HG02840 (cell line): ENCODE measurements around the gene APCDD1L.
"Not testable (repeated sequence)": the region's sequence is repeated elsewhere in the genome, so short reads cannot be mapped to it uniquely, and the experiment has no call there.

Experiments
- ATAC-seq: cut with Tn5 transposase; IDR thresholded peaks from one replicate; pipeline ENCODE4 v1.9.1; 2021; ENCODE audit warnings: mild to moderate bottlenecking, moderate library complexity, moderate number of reproducible peaks; ENCODE audit not compliant: unreplicated experiment, low FRiP score

The APCDD1L gene

DNA sequence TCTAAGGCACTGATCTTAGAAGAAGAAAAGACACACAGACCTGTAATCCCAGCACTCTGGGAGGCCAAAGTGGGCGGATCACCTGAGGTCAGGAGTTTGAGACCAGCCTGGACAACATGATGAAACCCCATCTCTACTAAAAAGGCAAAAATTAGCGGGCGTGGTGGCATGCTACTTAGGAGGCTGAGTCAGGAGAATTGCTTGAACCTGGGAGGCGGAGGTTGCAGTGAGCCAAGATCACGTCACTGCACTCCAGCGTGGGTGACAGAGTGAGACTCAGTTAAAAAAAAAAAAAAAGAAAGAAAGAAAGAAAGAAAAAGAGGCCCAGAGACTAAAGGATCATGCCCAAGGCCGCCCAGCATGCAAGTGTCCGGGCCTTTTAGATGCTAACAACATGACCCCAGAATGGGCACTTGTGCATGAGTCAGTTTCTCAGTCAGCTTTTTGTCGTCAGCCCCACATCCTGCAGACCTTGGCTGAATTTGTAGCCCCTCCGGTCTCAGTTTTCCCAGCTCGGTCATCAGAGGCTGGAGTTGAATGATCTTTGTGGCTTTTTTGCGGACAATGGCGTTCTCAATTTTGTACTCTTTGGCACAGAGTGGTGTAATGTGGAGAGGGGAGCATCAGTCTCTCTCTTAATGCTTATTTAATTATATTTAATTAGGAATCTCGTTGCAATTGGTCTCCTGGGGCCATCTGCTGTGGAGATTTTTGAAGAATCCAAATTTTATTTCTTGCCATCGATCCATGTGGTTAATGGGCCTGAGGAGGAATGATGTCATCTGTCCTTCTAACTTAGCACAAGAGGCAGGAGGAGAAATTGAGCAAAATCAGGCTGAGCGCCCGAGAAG lies 30.6 kb upstream of the APCDD1L start:
- no peak for ATAC-seq

DNA sequence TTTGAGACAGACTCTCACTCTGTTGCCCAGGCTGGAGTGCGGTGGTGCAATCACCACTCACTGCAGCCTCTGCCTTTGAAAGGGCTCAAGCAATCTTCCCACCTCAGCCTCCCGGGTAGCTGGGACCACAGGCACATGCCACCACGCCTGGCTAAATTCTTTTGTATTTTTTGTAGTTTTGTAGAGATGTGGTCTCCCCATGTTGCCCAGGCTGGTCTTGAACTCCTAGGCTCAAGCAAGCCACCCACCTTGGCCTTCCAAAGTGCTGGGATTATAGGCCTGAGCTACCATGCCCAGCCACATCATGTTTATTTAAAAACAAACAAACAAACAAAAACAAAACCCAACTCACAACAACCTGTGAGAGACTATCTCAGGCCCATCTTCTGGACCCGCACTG lies 29.7 kb upstream of the APCDD1L start:
- no peak for ATAC-seq

DNA sequence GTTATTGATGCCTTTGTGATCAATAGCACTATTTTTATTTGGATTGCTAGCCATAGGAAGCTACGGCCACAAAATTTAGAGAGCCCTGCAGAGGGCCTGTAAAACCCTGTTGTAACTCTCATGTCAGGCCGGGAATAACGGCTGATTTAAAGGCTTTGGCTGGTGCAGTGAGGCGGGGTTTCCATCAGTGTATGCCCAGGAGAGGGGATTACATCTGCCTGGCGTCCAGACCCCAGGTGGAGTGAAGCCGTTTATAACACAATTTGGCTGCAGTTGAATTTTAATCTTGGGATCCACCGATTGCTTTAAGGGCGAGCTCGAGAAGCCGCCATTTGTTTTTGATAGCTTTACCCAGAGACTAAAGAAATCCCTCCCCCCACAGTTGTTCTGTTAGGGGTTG lies 29.1 kb upstream of the APCDD1L start:
- ATAC-seq: no peak

DNA sequence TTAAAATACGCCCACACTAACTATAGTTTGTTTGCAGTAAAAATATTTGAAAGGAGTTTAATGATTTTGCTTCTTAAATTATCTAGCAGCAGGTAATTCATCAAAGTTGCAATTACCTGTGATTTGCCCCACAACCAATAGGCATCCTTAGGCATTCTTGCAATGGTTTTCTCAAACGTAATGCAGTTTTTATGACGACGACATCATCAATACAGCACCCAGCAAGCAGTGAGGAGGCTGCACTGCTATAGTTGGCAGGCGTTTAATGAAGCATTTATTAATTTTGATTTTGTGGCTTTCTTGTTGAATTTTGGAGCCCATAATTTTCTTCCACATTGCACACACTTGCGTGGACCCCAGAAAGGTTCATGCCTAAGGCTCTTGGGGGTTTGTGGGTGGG lies 28.1 kb upstream of the APCDD1L start:
- ATAC-seq: no peak

DNA sequence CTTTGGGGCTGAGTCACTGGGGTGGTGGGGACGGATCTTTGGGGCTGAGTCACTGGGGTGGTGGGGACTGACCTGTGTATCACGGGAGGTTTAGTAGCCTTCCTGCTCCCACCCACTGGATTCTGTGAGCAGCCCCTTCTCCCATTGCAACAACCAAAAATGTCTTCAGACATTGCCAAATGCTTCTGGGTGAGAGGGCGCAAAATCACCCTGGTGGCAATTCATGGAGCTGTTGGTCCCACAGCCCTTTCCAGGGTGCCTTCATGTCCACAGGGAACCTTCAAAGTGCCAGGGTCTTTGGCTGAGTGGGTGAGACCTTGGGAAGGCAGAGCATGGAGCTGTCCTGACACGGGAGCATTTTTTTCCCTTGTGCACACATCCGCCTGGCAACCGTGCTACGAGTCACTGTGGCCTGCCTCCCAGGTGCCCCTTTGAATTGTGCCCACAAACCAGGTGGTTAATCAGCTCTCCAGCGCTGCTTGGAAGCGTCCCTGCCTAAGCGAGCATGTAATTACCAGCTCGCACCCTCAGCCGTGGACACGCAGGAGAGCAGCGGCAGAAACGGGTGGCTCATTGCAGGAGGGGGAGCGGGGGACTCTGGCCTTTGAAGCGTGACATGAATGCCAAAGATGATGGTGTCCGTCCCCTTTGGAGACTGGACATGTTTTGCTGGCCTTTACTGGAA lies 27.4 kb upstream of the APCDD1L start:
- ATAC-seq: no peak

DNA sequence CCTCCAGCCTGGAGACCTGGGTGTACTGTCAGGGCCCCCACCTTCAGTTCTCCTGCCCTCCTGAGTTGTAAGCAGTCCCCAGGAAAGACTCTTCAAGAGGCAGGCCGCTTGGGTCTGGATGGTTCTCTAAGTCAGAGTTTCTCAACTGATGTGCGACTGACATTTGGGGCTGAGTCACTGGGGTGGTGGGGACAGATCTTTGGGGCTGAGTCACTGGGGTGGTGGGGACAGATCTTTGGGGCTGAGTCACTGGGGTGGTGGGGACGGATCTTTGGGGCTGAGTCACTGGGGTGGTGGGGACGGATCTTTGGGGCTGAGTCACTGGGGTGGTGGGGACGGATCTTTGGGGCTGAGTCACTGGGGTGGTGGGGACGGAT lies 26.8 kb upstream of the APCDD1L start:
- ATAC-seq: not testable (repeated sequence)

DNA sequence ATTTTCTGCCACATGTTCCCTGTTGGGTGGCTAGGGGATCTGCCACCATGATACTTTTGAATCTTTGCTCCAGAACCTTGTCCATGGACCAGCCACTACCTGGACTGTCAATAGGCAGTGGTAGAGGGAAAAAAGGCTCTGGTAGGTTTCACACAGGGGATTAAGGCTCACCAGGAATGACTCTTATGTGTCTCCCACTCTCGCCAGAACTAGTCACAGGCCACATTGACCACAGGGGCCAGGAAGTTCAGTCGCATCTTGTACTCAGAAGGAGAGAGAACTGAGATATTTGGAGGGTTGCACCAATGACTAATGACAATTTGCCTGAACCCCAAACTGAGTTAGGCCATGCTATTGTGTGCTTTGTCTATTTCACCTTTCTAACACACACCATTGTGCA lies 23.6 kb upstream of the APCDD1L start:
- ATAC-seq: no peak

DNA sequence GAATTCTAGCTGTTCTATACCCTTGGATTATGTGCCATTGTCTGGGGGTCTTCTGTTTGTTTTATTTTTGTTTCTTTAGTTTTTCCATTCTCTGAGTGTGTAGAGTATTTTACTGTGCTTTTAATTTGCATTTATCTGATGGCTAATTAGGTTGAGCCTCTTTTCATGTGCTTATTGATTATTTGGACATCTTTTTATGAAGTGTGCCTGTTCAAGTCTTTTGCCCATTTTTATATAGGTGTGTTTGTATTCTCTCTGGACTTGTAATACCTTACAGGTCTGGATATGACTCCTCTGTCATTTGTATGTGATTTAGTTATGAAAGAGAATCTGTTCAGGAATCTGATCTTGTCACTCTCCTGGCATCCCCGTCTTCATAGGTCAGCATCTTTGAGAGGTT lies 22.6 kb upstream of the APCDD1L start:
- no peak for ATAC-seq

DNA sequence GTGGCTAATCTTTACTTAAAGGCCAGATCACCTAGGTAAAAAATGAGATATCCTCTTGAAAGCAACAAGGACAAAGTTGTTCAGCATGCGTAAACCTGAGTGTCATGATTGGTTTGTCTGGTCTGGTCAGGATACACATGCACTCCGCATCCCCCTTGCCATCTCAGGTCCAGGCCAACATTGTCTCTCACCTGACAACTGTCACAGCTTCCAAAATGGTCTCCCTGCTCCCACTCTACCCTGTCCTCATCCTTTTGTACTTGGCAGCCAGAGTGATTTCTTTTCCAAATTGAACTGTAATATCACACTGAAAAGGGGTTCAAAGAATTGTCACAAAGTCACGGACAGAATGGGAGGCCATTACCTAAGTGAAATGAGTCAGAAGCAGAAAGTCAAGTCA lies 21.1 kb upstream of the APCDD1L start:
- ATAC-seq: no peak

DNA sequence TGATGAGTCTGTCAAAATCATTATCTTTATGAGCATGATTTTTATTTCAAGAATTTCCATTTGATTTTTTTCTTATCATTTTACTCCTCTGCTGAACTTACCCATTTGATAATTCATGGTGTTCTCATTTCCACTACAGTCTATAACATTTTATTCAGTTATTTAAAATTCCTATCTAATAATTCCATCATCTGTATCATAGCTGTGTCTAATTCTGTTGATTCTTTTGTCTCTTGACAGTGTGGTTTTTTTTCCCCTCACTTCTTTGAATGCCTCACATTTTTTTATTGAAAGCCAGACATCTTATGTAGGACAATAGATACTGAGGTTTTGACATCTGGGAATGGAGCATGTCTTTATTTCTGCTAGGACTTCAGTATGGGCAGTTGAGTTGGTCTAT lies 16.5 kb upstream of the APCDD1L start:
- no peak for ATAC-seq

DNA sequence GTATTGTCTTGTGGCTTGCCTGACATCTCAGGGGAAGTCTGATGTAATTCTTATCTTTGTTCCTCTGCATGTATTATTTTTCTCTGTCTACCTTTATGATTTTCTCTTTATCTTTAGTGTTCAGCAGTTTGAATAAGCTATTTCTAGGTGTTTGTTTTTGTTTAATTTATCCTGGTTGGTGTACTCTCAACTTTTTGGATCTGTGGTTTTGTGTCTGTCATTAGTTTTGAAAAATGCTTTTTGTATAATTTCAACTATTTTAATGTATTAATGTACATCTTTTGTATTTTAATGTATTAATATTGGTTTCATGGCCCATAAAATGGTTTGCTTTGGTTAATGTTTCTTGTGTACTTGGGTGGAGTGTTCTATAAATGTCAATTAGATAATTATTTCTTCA lies 15.9 kb upstream of the APCDD1L start:
- no peak for ATAC-seq

DNA sequence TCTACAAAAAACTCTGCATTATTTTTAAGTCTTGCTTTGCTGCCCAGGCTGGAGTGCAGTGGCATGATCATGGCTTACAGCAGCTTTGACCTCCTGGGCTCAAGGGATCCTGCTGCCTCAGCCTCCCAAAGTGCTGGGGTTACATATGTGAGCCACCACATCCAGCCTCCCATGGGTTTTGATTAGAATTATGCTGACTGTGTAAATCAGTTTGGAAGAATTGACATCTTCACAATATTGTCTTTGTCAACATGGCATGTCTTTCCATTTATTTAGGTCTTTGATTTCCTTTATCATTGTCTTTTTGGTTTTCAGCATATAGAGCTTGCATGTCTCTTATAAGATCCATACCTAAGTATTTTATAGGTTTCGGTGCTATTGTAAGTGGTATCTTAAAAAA lies 13.2 kb upstream of the APCDD1L start:
- no peak for ATAC-seq

DNA sequence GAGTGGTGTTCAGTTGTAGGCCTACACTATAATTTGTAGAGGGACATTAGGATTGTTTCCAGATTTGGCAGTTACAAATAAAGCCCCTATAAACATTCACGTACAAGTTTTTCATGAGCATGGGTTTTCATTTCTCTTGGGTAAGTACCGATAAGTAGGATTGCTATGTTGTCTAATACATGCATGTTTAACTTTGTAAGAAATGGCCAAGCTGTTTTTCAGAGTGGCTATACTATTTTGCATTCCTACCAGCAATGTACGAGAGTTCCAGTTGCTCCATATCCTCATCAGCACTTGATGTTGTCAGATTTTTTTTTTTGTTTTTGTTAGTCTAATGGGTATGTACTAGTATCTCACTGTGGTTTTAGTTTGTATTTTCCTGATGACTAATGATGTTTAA lies 11.2 kb upstream of the APCDD1L start:
- no peak for ATAC-seq

DNA sequence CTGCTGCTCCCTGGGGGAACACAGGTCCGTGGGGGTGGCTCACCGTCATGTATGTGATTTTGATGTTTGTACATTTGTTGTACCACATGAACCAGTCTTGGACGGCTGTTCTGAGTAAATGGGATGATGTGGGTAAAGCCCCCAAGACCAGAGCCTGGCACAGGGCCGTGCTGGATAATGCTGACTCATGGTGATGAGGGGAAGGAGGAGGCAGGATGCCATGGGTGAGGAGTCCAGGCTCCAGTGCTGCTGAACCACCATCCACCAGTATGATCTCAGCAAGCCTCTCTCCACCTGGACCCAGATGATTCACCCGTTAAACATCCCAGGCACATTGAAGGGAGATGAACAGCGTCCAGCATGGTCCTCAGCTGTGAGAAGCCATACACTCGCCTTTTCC lies 9.6 kb upstream of the APCDD1L start:
- no peak for ATAC-seq

DNA sequence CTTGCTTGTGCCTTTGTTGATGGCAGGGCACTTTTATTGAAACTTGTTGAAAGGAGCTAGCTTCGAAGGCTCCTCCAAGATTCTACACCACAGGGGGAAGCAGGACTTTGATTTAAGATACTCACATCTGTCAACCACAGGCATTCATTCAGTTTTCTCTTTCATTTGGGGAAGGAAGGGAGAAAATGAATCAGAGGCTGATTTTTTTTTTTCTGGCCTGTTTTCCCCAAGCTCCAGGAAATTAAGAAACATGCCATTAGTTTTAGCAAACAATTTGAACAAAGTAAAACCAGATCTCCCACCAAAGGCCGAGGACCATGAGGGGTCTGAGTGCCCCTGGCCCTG lies 8.7 kb upstream of the APCDD1L start:
- no peak for ATAC-seq

DNA sequence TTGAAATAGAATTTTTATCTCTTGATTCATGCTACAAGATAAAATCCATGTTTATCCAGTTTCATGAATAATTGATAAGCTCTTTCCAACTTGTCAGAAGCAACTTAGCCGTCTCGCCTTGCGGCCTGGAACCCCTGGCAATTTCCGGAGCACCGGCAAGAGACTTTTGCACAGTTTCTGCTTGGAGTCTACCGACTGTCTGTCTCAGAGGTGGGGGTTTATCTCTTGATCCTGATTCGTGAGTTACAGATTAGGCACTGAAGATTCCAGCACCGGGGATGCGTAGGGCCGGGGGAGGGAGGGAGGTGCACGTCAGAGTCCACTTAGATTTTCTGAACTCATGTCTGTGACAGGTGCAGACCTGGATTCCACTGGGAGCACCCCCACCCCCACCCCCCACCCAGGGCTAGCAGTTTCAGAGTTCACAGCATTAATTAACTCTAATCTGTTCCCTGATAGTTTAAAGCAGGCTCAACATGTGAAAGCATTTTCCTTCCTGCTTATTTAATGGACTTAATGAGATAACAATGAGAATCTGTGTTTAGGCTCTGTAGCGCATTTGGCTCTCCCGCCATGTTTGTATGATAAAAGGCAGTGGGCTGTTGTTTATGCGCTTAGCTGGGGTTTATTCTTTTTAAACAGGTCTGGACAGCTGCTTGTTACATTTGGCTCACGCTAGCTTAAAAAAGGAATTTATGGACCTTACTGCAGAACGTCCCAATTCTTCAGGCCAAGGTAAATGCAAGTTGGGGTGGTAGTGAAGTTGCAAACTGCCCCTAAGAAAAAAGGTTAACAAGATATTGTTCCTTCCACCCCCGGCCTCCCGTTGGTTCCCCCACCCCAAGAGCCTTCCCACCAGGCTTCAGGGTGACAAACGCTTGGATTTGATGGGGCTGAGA lies 8.1 kb upstream of the APCDD1L start:
- ATAC-seq: no peak

DNA sequence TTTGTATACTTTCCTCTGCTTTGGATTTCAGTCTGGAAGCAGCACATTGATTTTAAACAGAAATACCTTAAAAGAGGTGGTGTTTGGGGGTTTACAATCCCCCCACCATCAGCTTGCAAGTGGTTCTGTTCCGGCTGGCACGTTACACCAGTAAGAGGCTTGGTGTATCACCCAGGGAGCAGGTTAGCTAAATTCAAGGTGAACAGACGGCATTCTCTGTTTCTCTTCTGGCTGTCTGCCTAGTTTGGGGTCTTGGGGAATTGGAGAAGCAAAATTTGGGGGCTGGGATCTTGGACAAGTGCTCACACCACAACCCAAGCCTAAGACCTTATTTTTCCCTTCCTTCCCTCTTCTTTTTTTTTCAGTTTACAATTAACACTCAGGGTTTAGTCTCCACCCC lies 7.5 kb upstream of the APCDD1L start:
- no peak for ATAC-seq

DNA sequence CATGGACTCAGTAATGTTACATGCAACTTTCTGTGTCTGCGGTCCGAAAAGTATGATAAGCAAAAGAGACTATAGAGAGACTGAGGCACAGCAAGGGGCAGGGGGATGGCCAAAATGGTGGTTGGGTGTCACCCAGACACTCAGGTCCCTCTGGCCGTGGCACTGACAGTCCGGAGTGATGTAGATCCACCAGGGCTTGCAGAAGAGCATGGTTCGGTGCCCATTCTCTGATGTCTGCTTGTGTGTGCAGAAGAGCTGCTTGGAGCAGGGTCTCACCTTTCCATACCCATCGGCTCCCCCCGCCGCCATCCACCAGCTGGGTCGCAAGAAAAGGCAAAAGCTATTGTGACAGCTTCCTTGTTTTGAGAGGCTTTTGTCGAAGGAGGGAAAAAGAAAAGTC lies 6.6 kb upstream of the APCDD1L start:
- no peak for ATAC-seq

DNA sequence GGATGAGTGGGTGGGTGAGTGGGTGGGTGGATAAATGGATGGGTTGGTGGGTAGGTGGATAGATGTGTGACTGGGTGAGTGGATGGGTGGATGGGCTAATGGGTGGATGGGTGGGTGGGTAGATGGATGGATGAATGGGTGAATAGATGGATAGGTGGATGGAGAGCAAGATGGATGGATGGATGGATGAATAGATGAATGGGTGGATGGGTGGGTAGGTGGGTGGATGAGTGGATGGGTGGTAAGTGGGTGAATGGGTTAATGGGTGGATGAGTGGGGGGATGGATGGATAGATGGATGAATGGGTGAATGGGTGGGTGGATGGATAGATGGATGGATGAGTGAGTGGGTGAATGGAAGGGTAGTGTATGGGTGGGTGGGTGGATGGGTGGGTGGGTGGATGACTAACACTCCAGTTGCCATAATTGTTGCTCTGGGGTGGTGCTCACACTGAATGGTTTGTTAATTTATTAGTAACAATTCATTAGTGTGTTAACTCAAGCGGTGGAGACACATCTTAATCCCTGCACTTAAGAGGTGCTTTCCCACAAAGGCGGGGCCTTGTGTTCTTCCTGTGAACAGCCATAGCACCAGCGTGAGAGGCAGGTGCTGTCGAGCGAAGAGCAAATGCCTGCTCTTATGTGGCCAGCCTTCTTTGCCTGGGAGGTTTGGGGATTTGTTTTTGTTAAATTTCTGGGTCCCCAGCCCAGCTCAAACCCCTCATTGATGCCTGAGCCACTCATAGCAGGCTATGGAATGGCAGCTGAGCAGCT lies 4.9 kb upstream of the APCDD1L start:
- no peak for ATAC-seq

DNA sequence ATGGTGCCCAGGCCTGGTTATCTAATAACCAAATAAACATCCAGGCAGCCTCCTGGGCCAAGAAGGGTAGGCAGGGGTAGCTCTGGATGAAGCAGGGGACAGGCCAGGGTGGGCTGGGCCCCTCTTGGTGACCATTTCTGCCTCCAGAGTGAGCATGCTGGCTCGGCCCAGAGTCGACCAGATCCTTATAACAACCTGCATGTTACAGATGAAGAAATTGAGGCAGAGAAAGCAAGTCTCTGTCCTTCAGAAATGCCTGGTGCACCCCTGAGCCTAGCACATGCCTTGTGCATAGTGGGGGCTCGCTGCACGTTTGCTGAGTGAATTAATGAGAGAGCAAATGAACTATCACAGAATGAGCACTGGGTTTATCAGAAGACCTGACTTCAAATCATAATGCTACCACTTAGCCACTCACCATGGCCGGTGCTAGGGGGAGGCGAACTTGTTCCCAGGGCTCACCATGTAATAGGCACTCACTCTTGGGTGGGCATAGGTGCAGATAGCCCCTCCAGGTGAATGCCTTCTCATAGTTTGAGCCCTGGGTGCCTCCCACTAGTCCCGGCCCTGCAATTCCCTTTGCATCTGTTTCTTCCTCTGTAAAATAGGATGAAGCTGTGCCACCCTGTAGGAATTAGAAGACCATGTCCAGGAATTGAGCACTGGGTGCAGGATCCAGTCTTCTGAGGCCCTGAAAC lies 3.8 kb upstream of the APCDD1L start:
- ATAC-seq: no peak
